ENCODE measurements around the gene NUDT13.

Gene NUDT13

GRCh38 chr10:73110345-73110849 is at the start of gene NUDT13:
TSS of gene NUDT13 (plus strand) at chr10:73110455. CDS start at chr10:73114366, 3,911 bp downstream.
- peak; percentile 88 for DNase-seq

DNA sequence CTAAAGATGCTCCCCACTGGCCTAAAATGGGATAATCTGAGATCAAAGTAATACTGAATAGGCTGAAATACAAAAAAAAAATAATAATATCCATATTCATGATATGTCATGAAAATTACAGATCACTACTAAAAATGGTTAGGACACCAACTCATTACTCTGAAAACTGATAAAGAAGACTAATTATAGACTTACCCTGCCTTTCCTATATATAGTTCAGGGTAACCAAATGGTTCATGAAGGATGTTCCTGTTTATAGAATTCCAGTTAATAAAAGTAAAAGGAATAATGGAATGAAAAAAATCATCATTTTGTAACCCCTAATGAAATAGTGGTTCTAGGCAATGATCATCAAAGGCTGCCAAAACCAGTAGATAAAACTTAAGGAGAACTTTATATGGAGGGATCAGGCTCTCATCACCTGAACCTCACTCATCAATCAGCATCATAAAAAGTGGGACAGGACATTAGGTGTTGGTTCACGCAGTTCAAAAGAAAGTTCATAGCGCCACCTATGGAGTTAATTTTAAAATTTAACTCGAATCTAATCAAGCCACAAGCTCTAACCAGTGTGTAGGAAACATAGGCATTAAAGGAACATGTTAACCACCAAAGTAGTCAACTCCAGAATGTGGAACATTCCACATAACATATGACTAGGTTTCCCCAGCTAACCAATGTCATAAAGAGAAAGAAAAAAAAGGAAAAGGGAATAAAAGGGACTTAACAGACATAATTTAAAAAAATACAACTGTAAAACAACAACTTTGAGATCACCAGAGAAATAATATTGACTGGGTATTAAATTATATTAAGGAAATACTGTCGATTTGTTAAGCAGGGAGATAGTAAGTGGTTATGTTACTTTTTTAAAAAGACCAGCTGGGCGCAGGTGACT is 49.3 kb upstream of the NUDT13 start:
- DNase-seq = peak; percentile 64

DNA sequence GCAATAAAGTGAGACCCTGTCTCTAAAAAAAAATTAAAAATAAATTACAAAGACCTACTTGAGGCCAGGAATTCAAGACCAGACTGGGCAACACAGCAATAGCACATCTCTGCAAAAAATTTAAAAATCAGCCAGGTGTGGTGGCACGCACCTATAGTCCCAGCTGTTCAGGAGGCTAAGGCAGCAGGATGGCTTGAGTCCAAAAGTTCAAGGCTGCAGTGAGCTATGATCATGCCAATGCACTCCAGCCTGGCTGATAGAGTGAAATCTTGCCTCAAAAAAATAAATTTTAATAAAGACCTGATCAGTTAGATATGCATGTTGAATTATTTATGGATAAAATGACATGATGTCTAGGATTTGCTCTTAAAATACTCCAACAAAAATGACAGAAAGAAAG is 48.5 kb upstream of the NUDT13 start:
- no peak for DNase-seq

DNA sequence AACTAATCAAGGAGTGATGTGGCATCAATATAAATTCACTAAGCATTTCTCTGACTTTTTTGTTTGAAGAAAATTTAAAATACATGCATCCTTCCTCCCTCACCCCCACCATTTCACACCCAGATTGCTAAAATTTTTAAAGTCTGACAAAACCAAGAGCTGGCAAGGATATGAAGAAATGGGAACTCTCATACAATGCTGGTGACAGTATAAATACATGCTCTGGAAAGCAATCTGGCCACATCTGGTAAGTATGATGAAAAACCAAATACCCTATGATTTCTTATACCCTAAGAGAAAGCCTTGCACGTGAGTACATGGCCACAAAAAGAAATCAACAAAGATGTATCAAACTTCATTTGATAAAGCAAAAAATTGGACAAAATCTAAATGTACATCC is 44.8 kb upstream of the NUDT13 start:
- no peak for DNase-seq

GRCh38 chr10:73073627-73074026 is 36.6 kb upstream of the NUDT13 start:
- no peak for DNase-seq

DNA sequence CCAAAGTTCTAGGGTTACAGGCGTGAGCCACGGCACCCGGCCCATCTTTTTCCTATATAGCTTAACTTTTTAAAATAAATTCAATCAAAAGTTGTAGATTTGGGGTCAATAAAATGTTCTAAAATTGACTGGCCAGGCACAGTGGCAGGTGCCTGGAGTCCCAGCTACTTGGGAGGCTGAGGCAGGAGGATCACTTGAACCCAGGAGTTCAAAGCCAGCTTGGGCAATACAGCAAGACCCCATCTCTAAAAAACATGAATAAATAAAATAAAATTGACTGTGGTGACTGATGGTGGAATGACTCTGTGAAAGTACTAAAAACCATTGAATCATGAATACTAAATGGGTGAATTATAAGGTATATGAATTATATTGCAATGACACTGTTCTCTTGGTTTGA is 34.4 kb upstream of the NUDT13 start:
- DNase-seq = no peak

GRCh38 chr10:73076360-73077183 is 33.7 kb upstream of the NUDT13 start:
- no peak for DNase-seq

GRCh38 chr10:73079779-73080541 is 30.3 kb upstream of the NUDT13 start:
- DNase-seq = peak; percentile 55

GRCh38 chr10:73083221-73083620 is 27.0 kb upstream of the NUDT13 start:
- DNase-seq = no peak

- no peak for DNase-seq
These were observed 26.0 kb upstream of the NUDT13 start for GRCh38 chr10:73084209-73084608.

DNA sequence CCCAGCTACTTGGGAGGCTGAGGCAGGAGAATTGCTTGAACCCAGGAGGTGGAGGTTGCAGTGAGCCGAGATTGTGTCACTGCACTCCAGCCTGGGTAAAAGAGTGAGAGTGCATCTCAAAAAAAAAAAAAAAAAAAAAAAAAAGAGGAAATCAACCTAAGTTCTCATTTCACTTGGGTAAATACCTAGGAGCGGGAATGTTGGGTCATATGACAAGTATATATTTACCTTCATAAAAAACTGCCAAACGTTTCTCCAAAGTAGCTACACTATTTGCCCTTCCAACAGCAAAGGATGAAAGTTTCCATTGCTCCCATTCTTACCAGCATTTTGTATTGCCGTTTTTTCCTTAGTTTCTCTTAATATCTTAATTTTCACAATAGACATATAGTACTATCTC is 23.4 kb upstream of the NUDT13 start:
- no peak for DNase-seq

- no peak for DNase-seq
These were observed 22.0 kb upstream of the NUDT13 start for GRCh38 chr10:73088304-73088703.

GRCh38 chr10:73092830-73093229 is 17.4 kb upstream of the NUDT13 start:
- DNase-seq = no peak

DNA sequence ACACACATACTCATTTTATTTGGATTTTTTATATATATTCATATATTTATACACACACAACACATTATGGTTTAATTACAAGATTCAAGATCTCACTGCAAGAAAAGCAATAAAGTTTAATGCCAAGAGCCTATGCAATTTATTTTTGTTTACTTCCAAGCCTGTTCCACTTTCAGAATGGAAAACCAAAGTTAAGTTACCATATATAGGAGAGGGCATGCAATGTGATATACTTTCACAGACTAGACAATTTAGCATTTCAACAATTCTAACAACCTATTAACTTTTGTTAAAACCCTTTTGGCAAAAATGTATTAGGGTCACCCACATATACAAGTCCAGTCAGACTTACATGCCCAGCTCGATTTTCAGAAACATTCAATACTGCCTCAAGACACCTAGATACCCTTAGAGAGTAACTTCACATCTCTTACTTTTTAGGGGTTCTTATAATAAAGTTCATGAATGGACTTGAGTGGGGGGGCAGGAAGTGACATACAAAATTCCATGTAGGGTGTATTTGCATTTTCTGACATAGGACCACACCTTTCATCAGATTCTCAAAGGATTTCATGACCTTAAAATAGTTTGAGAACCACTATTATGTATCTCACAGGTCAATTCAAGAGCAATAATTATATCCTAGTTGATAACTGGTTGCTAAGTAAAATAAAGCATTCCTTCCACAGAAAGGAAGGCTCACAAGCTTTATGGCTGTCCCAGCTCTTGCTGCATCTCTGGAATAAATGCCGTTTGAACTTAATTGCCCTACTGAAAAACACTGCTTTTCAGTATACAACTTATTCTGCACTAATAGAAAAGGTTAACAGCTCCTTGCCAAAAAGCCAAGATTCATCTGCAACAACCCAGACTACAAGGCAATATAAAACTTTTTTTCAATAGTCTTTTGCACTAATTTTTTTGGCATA is 16.1 kb upstream of the NUDT13 start:
- DNase-seq = peak; percentile 27

- no peak for DNase-seq
These were observed 15.2 kb upstream of the NUDT13 start for GRCh38 chr10:73094986-73095480.

DNA sequence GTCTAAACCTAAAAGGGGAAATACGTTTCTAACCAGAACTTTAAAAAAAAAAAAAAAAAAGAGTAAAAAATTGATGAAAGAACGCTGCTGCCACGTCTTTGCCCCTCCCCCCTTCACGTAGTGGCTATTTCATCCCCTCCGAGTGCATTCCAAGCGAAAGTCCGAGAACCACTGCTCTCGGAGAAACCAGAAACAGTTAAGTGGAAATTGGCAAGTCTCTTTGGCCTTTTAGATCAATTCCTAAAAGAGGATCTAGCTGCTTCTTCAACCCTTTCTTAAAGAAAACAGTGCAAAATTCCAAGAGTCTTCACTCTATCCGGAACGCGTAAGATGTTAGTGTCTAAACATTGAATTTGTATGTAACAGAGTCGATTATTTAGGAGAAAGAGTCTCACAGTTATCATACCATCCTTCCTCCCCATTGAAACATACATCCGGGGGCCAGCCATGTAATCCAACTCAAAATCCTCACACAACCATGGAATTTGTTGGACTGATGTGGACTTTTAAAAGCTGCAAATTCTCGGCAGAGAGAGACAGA is 14.7 kb upstream of the NUDT13 start:
- peak; percentile 55 for DNase-seq

- peak; percentile 73 for DNase-seq
These were observed 14.2 kb upstream of the NUDT13 start for GRCh38 chr10:73096041-73096448.

GRCh38 chr10:73096449-73097304 is 13.6 kb upstream of the NUDT13 start, which contains the start of gene P4HA1:
TSS of gene P4HA1 (minus strand) at chr10:73096866. CDS start at chr10:73074883, 21,983 bp downstream.
- peak; percentile 96 for DNase-seq

DNA sequence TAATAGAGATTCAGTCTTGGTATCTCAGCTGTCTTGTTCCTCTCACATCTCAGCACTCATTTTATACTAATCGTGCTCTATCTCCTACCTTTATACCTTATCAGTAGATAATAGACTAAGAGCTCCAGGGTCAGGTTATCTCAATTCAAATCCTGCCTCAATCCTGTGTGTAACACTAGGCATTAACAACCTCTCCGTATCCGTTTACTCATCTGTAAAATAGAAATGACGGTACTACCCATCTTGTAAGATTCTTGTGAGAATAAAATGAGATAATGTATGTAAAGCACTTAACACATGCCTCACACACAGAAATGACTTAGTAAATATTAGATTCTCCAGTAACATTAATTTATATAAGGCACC is 13.0 kb upstream of the NUDT13 start:
- no peak for DNase-seq

- no peak for DNase-seq
These were observed 11.1 kb upstream of the NUDT13 start for GRCh38 chr10:73099141-73099540.

All from hematopoietic multipotent progenitor cell treated with erythropoietin and hydrocortisone succinate and interleukin-3 and kit ligand, for 8 days (in vitro differentiated cells).